GM12878 (cell line): ENCODE results near the gene CCDC182. TPM values are rescaled to one million over a fixed set of nuclear protein-coding genes. Genes with fewer than 3 reads are reported as not detected.

Experiments
- ATAC-seq: fragments of 200-7000 bp; cut with Tn5 transposase; 3 replicates; pipeline ENCODE4 v1.9.1; 2020; ENCODE audit warnings: mild to moderate bottlenecking, moderate library complexity
- BruUV-seq: library from RNA; stranded (reverse); fragments of 400-500 nt; replicated peaks from 2 replicates; lab custom pipeline; 2021; lab: Mats Ljungman, UMichigan
- CTCF ChIA-PET: fragments of 300-600 bp; sonication (Branson Sonifier 250); formaldehyde crosslinking; extraction: SDS; loops from one replicate; lab custom pipeline; 2021; ENCODE audit warnings: inconsistent platforms; lab: Yijun Ruan, JAX
- POLR2A ChIA-PET: fragments of 350-600 bp; formaldehyde crosslinking; extraction: SDS; loops from one replicate; lab custom pipeline; 2021; ENCODE audit warnings: inconsistent platforms; lab: Charles Lee
- RAD21 ChIA-PET: fragments of 300-600 bp; sonication (Branson Sonifier 250); formaldehyde crosslinking; loops from one replicate; lab custom pipeline; 2023; ENCODE audit warnings: antibody characterized with exemption; ENCODE audit not compliant: unreplicated experiment; lab: Charles Lee
- SMC1A ChIA-PET: fragments of 300-600 bp; sonication (Branson Sonifier 250); formaldehyde crosslinking; loops from one replicate; lab custom pipeline; 2023; ENCODE audit not compliant: unreplicated experiment, uncharacterized antibody; lab: Charles Lee
- DNase-seq: peaks from one replicate; pipeline ENCODE4 v3.0.0-alpha.2; 2011; ENCODE audit warnings: low read depth, low spot score
- FAIRE-seq: peaks from 3 replicates; lab custom pipeline; 2011; peaks lifted over from hg19 to GRCh38; lab: Jason Lieb, UNC
- H2AFZ ChIP-seq: 2 replicates; pipeline ENCODE4 v1.6.0; 2011; ENCODE audit warnings: low read depth, low read length, control low read depth; ENCODE audit not compliant: control insufficient read depth
- H3K27ac ChIP-seq: 2 replicates; pipeline ENCODE4 v1.5.1; 2011; ENCODE audit warnings: control low read depth; ENCODE audit not compliant: control insufficient read depth, insufficient read depth
- H3K27me3 ChIP-seq, 2 experiments: replicated peaks in 1 of 2; 2 replicates each; pipeline versions ENCODE4 v1.6.0 to v1.6.1; 2011; ENCODE audit warnings: low read length in 1 of 2; ENCODE audit not compliant: control insufficient read depth in 2 of 2, insufficient read depth in 2 of 2
- H3K36me3 ChIP-seq, 2 experiments: 2 replicates each; pipeline ENCODE4 v1.5.1; 2011; ENCODE audit warnings: low read length in 1 of 2; ENCODE audit not compliant: control insufficient read depth in 2 of 2, insufficient read depth in 2 of 2
- H3K4me1 ChIP-seq: 2 replicates; pipeline ENCODE4 v1.6.1; 2011; ENCODE audit warnings: mild to moderate bottlenecking, low read length, moderate library complexity, mixed read lengths; ENCODE audit not compliant: control insufficient read depth, insufficient read depth
- H3K4me2 ChIP-seq: 2 replicates; pipeline ENCODE4 v1.6.0; 2011; ENCODE audit warnings: control low read depth; ENCODE audit not compliant: control insufficient read depth, insufficient read depth
- H3K4me3 ChIP-seq: fragments of 200-600 bp; sonication (generic); 2 replicates; pipeline ENCODE4 v1.5.1; 2016
- H3K79me2 ChIP-seq: 2 replicates; pipeline ENCODE4 v1.6.0; 2011; ENCODE audit warnings: low read length; ENCODE audit not compliant: control insufficient read depth, insufficient read depth
- H3K9ac ChIP-seq: 2 replicates; pipeline ENCODE4 v1.8.0; 2011; ENCODE audit warnings: low read length, control low read depth, mixed read lengths; ENCODE audit not compliant: control insufficient read depth, insufficient read depth
- H3K9me3 ChIP-seq: replicated peaks from 3 replicates; pipeline ENCODE4 v1.5.1; 2011; ENCODE audit warnings: mild to moderate bottlenecking, low read length; ENCODE audit not compliant: control insufficient read depth, insufficient read depth
- H4K20me1 ChIP-seq: 2 replicates; pipeline ENCODE4 v1.6.0; 2011; ENCODE audit not compliant: control insufficient read depth, insufficient read depth
- ASH2L ChIP-seq: fragments of 300-600, 200-600 bp; sonication (generic); IDR thresholded peaks from 2 replicates; pipeline ENCODE4 v1.6.1; 2017; ENCODE audit warnings: low read depth, mild to moderate bottlenecking, borderline replicate concordance
- DPF2 ChIP-seq: fragments of 450-650 bp; IDR thresholded peaks from 2 replicates; pipeline ENCODE4 v1.6.1; 2017; ENCODE audit warnings: mild to moderate bottlenecking
- EP300 ChIP-seq, 2 experiments: fragments of 150-350 bp in 1 of 2; IDR thresholded peaks; 2 replicates each; pipeline ENCODE4 v1.6.1; 2011 to 2012; ENCODE audit warnings: low read depth in 2 of 2, low read length in 2 of 2, borderline replicate concordance in 1 of 2, improper control_type of control experiment in 1 of 2, inconsistent platforms in 1 of 2; ENCODE audit not compliant: control insufficient read depth in 1 of 2
- IRF3 ChIP-seq: fragments of 450-650 bp; IDR thresholded peaks from 2 replicates; pipeline ENCODE4 v1.6.1; 2014; ENCODE audit warnings: mild to moderate bottlenecking
- LARP7 ChIP-seq: fragments of 450-650 bp; IDR thresholded peaks from 2 replicates; pipeline ENCODE4 v1.6.1; 2017; ENCODE audit warnings: mild to moderate bottlenecking
- MAX ChIP-seq: IDR thresholded peaks from 2 replicates; pipeline ENCODE4 v1.6.1; 2012; ENCODE audit warnings: low read depth, low read length, improper control_type of control experiment
- MXI1 ChIP-seq: fragments of 150-350 bp; IDR thresholded peaks from 2 replicates; pipeline ENCODE4 v1.6.1; 2011; ENCODE audit warnings: low read depth, mild to moderate bottlenecking, inconsistent platforms, low read length, improper control_type of control experiment
- POLR2A ChIP-seq: IDR thresholded peaks from 2 replicates; pipeline ENCODE4 v1.6.1; 2011; ENCODE audit warnings: low read depth, mild to moderate bottlenecking, low read length
- RAD21 ChIP-seq: IDR thresholded peaks from 2 replicates; pipeline ENCODE4 v1.6.1; 2011; ENCODE audit warnings: mild to moderate bottlenecking, low read depth, low read length, moderate library complexity; ENCODE audit not compliant: insufficient read depth
- SP1 ChIP-seq: IDR thresholded peaks from one replicate; pipeline ENCODE4 v1.6.1; 2011; ENCODE audit warnings: low read depth, low read length
- USF1 ChIP-seq: IDR thresholded peaks from 2 replicates; pipeline ENCODE4 v1.6.1; 2011; ENCODE audit warnings: borderline replicate concordance, low read depth, mild to moderate bottlenecking, moderate library complexity, mixed read lengths, low read length; ENCODE audit not compliant: insufficient read depth; ENCODE audit errors: extremely low read length
- WGBS: methylation state at CpG from one replicate; pipeline ENCODE4 v1.1.6; 2016; ENCODE audit warnings: low lambda C conversion rate; ENCODE audit not compliant: insufficient replicate concordance, insufficient coverage; ENCODE audit errors: missing lambda C conversion rate; 5-methylcytosine and 5-hydroxymethylcytosine counted together
- in situ Hi-C: fragments of 300-500 bp; cut with MboI; formaldehyde crosslinking; loops from 9 replicates; pipeline ENCODE4 v1.14.3; 2018; ENCODE audit warnings: mixed read lengths
- intact Hi-C: fragments of 100-400 bp; cut with micrococcal nuclease; formaldehyde crosslinking; loops from one replicate; pipeline ENCODE4 v1.14.2; 2022; ENCODE audit not compliant: unreplicated experiment
- polyA plus RNA-seq, 11 experiments: library from polyadenylated mRNA; depleted of rRNA in 4 of 11; unstranded in 6 of 11; stranded (reverse) in 5 of 11; fragments of >200 nt; fragmentation: Nextera tagmentation in 4 of 11; fragmentation: Illumina TruSeq in 1 of 11; extraction: Ambion mirVana in 4 of 11; extraction: Trizol in 1 of 11; gene quantifications; 1 replicate in 1 of 11; 2 replicates in 10 of 11; pipeline versions ENCODE4 v1.2.1 to v1.2.3, GENCODE V29; 2011 to 2016; ENCODE audit warnings: inconsistent platforms in 2 of 11, missing spikeins in 2 of 11, low read depth in 1 of 11
- total RNA-seq, 4 experiments: library from RNA; depleted of rRNA in 3 of 4; stranded (reverse); fragments of >200 nt in 3 of 4; fragmentation: Illumina TruSeq in 1 of 4; extraction: Trizol in 1 of 4; gene quantifications; 2 replicates each; pipeline versions ENCODE4 v1.2.1 to v1.2.3, GENCODE V29; 2013 to 2021

The CCDC182 gene
- total and polyA plus RNA-seq, 10 of the 15 experiments (the other 5 are each of a cell fraction or from before 2014, with no cell fraction given) = not detected

- H3K36me3 ChIP-seq = no peaks in the 10 kb centered on the region
- SMC1A ChIA-PET = no interaction called here
Observed at GRCh38 chr17:57756951-57757350, 11.9 kb upstream of the CCDC182 start.

More at GRCh38 chr17:57756951-57757350, 11.9 kb upstream of the CCDC182 start:
- WGBS = 32% methylated on average over 7 of the region's 7 CpGs
- ATAC-seq (no peak), FAIRE-seq (no peak), DNase-seq (no peak)
- no peaks in the 10 kb centered on the region for H3K79me2 ChIP-seq
- no peak overlapping the region for H3K27ac ChIP-seq
- in situ Hi-C loops (no loop called here), intact Hi-C loops (no loop called here)
- RAD21 ChIA-PET = interaction anchor here (0.6 to 0.9 kb wide), 2 partner anchors 9 to 76 kb away, joined by 3 to 5 read pairs; no protein-coding TSS in a partner anchor
- H2AFZ ChIP-seq = no peak overlapping the region
- H4K20me1 ChIP-seq = no peaks in the 10 kb centered on the region
- H3K4me1 ChIP-seq = no peaks in the 10 kb centered on the region
- POLR2A ChIA-PET = no interaction called here
- no peaks in the 10 kb centered on the region for H3K9me3 ChIP-seq
- TF ChIP-seq MXI1 = no peak
- no peak for TF ChIP-seq EP300 (IDR thresholded peaks at IDR 0.05; ENCODE audit: borderline replicate concordance in 1 of 2, control insufficient read depth in 1 of 2, low read depth in 2 of 2, low read length in 2 of 2)
- no peak for TF ChIP-seq ASH2L
- TF ChIP-seq RAD21 = no peak
- no peak for TF ChIP-seq SP1
- TF ChIP-seq IRF3 = no peak
- no peak for TF ChIP-seq MAX
- TF ChIP-seq DPF2 = no peak
- no peak for TF ChIP-seq LARP7
- no peak for TF ChIP-seq POLR2A
- no peak for TF ChIP-seq USF1
- TF ChIP-seq, all 136 proteins: peak for 0
- Histone ChIP-seq H3K4me3 (no peak overlapping the region), H3K27me3 (no peaks in the 10 kb centered on the region; a peak in 2 of 4 replicates), H3K9ac (no peak overlapping the region), H3K4me2 (no peak overlapping the region)
- no TSS peak for BruUV-seq
- CTCF ChIA-PET = interaction anchor here (0.8 to 1.0 kb wide), 2 partner anchors 10 to 85 kb away, joined by 3 to 8 read pairs; no protein-coding TSS in a partner anchor
